ENCODE measurements around the gene ENPEP.
"Not testable (repeated sequence)": the region's sequence is repeated elsewhere in the genome, so short reads cannot be mapped to it uniquely, and the experiment has no call there.

ENPEP gene

GRCh38 chr4:110486256-110486655, 10.3 kb downstream of the ENPEP start:
- DNase-seq, result no peak

GRCh38 chr4:110486850-110487249, 10.9 kb downstream of the ENPEP start:
- DNase-seq, result not testable (repeated sequence)

- no peak for DNase-seq
Observed at GRCh38 chr4:110487873-110488272, 11.9 kb downstream of the ENPEP start.

- no peak for DNase-seq
Observed at GRCh38 chr4:110489901-110490508, 14.1 kb downstream of the ENPEP start.

GRCh38 chr4:110492522-110492921, 16.6 kb downstream of the ENPEP start:
- DNase-seq, result no peak

- DNase-seq, result no peak
Observed at GRCh38 chr4:110493520-110493919, 17.6 kb downstream of the ENPEP start.

GRCh38 chr4:110498420-110498819, 22.5 kb downstream of the ENPEP start:
- DNase-seq, result no peak

- DNase-seq, result no peak
Observed at GRCh38 chr4:110499126-110499525, 23.2 kb downstream of the ENPEP start.

GRCh38 chr4:110501826-110502225, 25.9 kb downstream of the ENPEP start:
- no peak for DNase-seq

- DNase-seq, result no peak
Observed at GRCh38 chr4:110503270-110504083, 27.5 kb downstream of the ENPEP start.

GRCh38 chr4:110504084-110504435, 28.1 kb downstream of the ENPEP start:
- no peak for DNase-seq

GRCh38 chr4:110505440-110505839, 29.5 kb downstream of the ENPEP start:
- DNase-seq, result no peak

- DNase-seq, result no peak
Observed at GRCh38 chr4:110508827-110509710, 33.1 kb downstream of the ENPEP start.

- DNase-seq, result no peak
Observed at GRCh38 chr4:110510277-110510676, 34.3 kb downstream of the ENPEP start.

GRCh38 chr4:110510955-110511544, 35.1 kb downstream of the ENPEP start:
- no peak for DNase-seq

- DNase-seq, result no peak
Observed at GRCh38 chr4:110512901-110513300, 36.9 kb downstream of the ENPEP start.

- no peak for DNase-seq
Observed at GRCh38 chr4:110514889-110515479, 39.0 kb downstream of the ENPEP start.

- DNase-seq, result no peak
Observed at GRCh38 chr4:110515676-110516075, 39.7 kb downstream of the ENPEP start.

GRCh38 chr4:110516106-110516922, 40.4 kb downstream of the ENPEP start:
- peak; percentile 60 for DNase-seq

GRCh38 chr4:110518889-110519490, 43.0 kb downstream of the ENPEP start:
- no peak for DNase-seq

GRCh38 chr4:110520886-110521285, 44.9 kb downstream of the ENPEP start:
- DNase-seq, result no peak

All from CD4-positive, alpha-beta T cell treated with Interferon gamma for 1 hour (primary cell).